Small intestine (tissue), 7 donors: Measurements from ENCODE around the gene PMS1. TPM values are rescaled to one million over a fixed set of nuclear protein-coding genes. Genes with fewer than 3 reads are reported as not detected.

Experiments
- DNase-seq, 2 donors: peaks; one replicate each; pipeline versions ENCODE4 v3.0.0 to v3.0.0-alpha.2; 2013
- FAIRE-seq: peaks from 2 replicates; lab custom pipeline; 2012; peaks lifted over from hg19 to GRCh38; lab: Jason Lieb, UNC
- H3K27ac ChIP-seq, 3 donors: one replicate each; pipeline ENCODE4 v1.5.1; 2013; ENCODE audit warnings: low read length in 2 of 3, mild to moderate bottlenecking in 2 of 3, control low read depth in 1 of 3, inconsistent platforms in 1 of 3, low read depth in 1 of 3, moderate library complexity in 1 of 3
- H3K27me3 ChIP-seq, 3 donors: one replicate each; pipeline ENCODE4 v1.6.1; 2013; ENCODE audit warnings: low read length in 3 of 3, inconsistent platforms in 1 of 3; ENCODE audit not compliant: control insufficient read depth in 3 of 3, insufficient read depth in 3 of 3
- H3K36me3 ChIP-seq, 3 donors: one replicate each; pipeline ENCODE4 v1.6.1; 2013; ENCODE audit warnings: low read length in 3 of 3, inconsistent platforms in 1 of 3, low read depth in 1 of 3, mild to moderate bottlenecking in 1 of 3, moderate library complexity in 1 of 3; ENCODE audit not compliant: control insufficient read depth in 3 of 3, insufficient read depth in 2 of 3
- H3K4me1 ChIP-seq, 3 donors: one replicate each; pipeline ENCODE4 v1.6.1; 2013; ENCODE audit warnings: low read length in 2 of 3, inconsistent platforms in 1 of 3, low read depth in 1 of 3, mild to moderate bottlenecking in 1 of 3, moderate library complexity in 1 of 3; ENCODE audit not compliant: control insufficient read depth in 3 of 3, insufficient read depth in 2 of 3
- H3K4me3 ChIP-seq, 3 donors: one replicate each; pipeline ENCODE4 v1.5.1; 2013; ENCODE audit warnings: low read length in 3 of 3, control low read depth in 1 of 3, inconsistent platforms in 1 of 3, low read depth in 1 of 3, mild to moderate bottlenecking in 1 of 3, moderate library complexity in 1 of 3
- H3K9me3 ChIP-seq, 2 donors: one replicate each; pipeline ENCODE4 v1.6.1; 2013; ENCODE audit warnings: low read depth in 1 of 2, low read length in 1 of 2; ENCODE audit not compliant: control insufficient read depth in 2 of 2, insufficient read depth in 1 of 2
- WGBS, 3 donors: extraction: QIAGEN DNeasy Blood & Tissue Kit; methylation state at CpG; one replicate each; pipeline ENCODE4 v1.1.7; 2013; 5-methylcytosine and 5-hydroxymethylcytosine counted together
- polyA plus RNA-seq, 4 donors: library from polyadenylated mRNA; stranded (reverse) in 3 of 4; unstranded in 1 of 4; fragments of 200-250 nt in 3 of 4; fragments of 120-200 nt in 1 of 4; gene quantifications; one replicate each; pipeline versions ENCODE4 v1.2.1 to v1.2.3, GENCODE V29; 2013
- donor health status: healthy with polysubstance abuse.
- donor health status: control.
- donor health status: control.
- donor health status: Bipolar disorder and iron deficiency.
- donor health status: healthy.

Gene PMS1
- polyA plus RNA-seq, 4 donors, result 2.4 to 13.5 (median 8.7) TPM

GRCh38 chr2:189901664-189902063, 117.4 kb downstream of the PMS1 start:
- Histone ChIP-seq H3K4me3 (no peak overlapping the region), H3K36me3 (no peaks in the 10 kb centered on the region), H3K9me3 (no peaks in the 10 kb centered on the region), H3K27me3 (no peaks in the 10 kb centered on the region), H3K27ac (no peak overlapping the region), H3K4me1 (no peaks in the 10 kb centered on the region)
- DNase-seq, result peak in 1 of 2 donors; percentile 21
- no peak for FAIRE-seq

GRCh38 chr2:189913821-189914220, 129.6 kb downstream of the PMS1 start:
- FAIRE-seq (no peak), DNase-seq (no peak)
- no peak overlapping the region for H3K27ac ChIP-seq
- WGBS, 3 donors, result 54 to 56% (median 55%) methylated on average over 3 of the region's 3 CpGs
- H3K9me3 ChIP-seq, result no peaks in the 10 kb centered on the region
- H3K4me1 ChIP-seq, result no peaks in the 10 kb centered on the region
- no peaks in the 10 kb centered on the region for H3K36me3 ChIP-seq
- no peak overlapping the region for H3K4me3 ChIP-seq
- no peaks in the 10 kb centered on the region for H3K27me3 ChIP-seq

- H3K9me3 ChIP-seq, result no peaks in the 10 kb centered on the region
- no peaks in the 10 kb centered on the region for H3K27me3 ChIP-seq
- 87 to 94% (median 89%) methylated on average over 2 of the region's 2 CpGs for WGBS, 3 donors
- H3K36me3 ChIP-seq, result no peaks in the 10 kb centered on the region
- FAIRE-seq, result no peak
- no peaks in the 10 kb centered on the region for H3K4me1 ChIP-seq
- no peak overlapping the region for H3K4me3 ChIP-seq
- no peak overlapping the region for H3K27ac ChIP-seq
- DNase-seq, result no peak
Observed at GRCh38 chr2:189916651-189917050, 132.4 kb downstream of the PMS1 start.

Other genes with a start within 250 kb of the PMS1 start
- gene SLC40A1, start 203.7 kb upstream of the PMS1 start, polyA plus RNA-seq, result 100 to 1,000 TPM in 2 of 4 donors, 10 to 100 TPM in 2; 72.6 to 527 (median 154) TPM
- gene ASNSD1, start 123.0 kb upstream of the PMS1 start, polyA plus RNA-seq, result 10 to 100 TPM; 27.5 to 38.2 (median 34.0) TPM
- 1 to 10 TPM in 2 of 4 donors, under 1 TPM in 2; 0.45 to 8.1 (median 1.2) TPM for gene ANKAR, start 109.8 kb upstream of the PMS1 start, polyA plus RNA-seq
- gene OSGEPL1, start 21.7 kb upstream of the PMS1 start, polyA plus RNA-seq, result 10 to 100 TPM in 1 of 4 donors, 1 to 10 TPM in 2, under 1 TPM in 1; 0.67 to 11.3 (median 3.1) TPM
- gene ORMDL1, start 111 bp upstream of the PMS1 start, polyA plus RNA-seq, result 10 to 100 TPM; 44.8 to 81.8 (median 57.5) TPM